DND-41 (cell line): ENCODE results near the gene BCAS3.

Source experiments
- CTCF ChIP-seq: IDR thresholded peaks from 2 replicates; pipeline ENCODE4 v1.5.1; 2012; ENCODE audit warnings: borderline replicate concordance, low read length, moderate library complexity, mild to moderate bottlenecking; ENCODE audit not compliant: poor library complexity, severe bottlenecking; ENCODE audit errors: extremely low read depth
- EZH2 ChIP-seq: IDR thresholded peaks from 3 replicates; pipeline ENCODE4 v1.6.1; 2012; ENCODE audit warnings: borderline replicate concordance, low read depth, mild to moderate bottlenecking, moderate library complexity, low read length, inconsistent platforms; ENCODE audit not compliant: severe bottlenecking

GRCh38 chr17:61412860-61413660, 735.4 kb downstream of the BCAS3 start:
- TF ChIP-seq CTCF = no peak
- peak; percentile 51 for TF ChIP-seq EZH2
